Measurements from ENCODE around the gene CCBE1. TPM values are rescaled to one million over a fixed set of nuclear protein-coding genes. Genes with fewer than 3 reads are reported as not detected.
A peak's percentile ranks its signal among the peaks of the same experiment; 100 is the strongest.

CCBE1 gene
- polyA plus RNA-seq, 1 of the 3 experiments (the other 2 are of a cell fraction), result 5.0 TPM

GRCh38 chr18:59659508-59660170 lies 37.6 kb downstream of the CCBE1 start:
- Histone ChIP-seq H3K9me2 (no peaks in the 10 kb centered on the region), H3K79me2 (ENCODE audit: insufficient read depth) (peaks cover 10% of the 10 kb centered on the region; the same call in 1 of the 2 replicates), H3K9ac (no peak overlapping the region), H3K27ac (ENCODE audit: low read depth in 2 of 2, low read length in 1 of 2) (no peak overlapping the region), H3F3A (replicated peaks; ENCODE audit: insufficient read depth) (peaks cover 9% of the 10 kb centered on the region), H3K36me3 (replicated peaks in 1 of 2; ENCODE audit: control insufficient read depth in 1 of 2, insufficient read depth in 2 of 2, low read length in 1 of 2) (no peaks in the 10 kb centered on the region), H3K4me1 (ENCODE audit: control insufficient read depth in 1 of 2, insufficient read depth in 2 of 2, low read depth in 1 of 2, low read length in 1 of 2) (no peaks in the 10 kb centered on the region), H2AFZ (ENCODE audit: low read depth) (no peak overlapping the region), H3K9me3 (no peaks in the 10 kb centered on the region), H3K4me2 (peak overlapping the region; percentile 12; the same call in 1 of the 2 replicates), H3K27me3 (ENCODE audit: insufficient read depth) (no peaks in the 10 kb centered on the region), H4K20me1 (ENCODE audit: insufficient read depth) (no peaks in the 10 kb centered on the region), H3K4me3 (ENCODE audit: low read depth in 2 of 2, low read length in 1 of 2) (no peak overlapping the region)
- 81% methylated on average over 14 of the region's 14 CpGs for WGBS (ENCODE audit: low lambda C conversion rate)
- no peak for DNase-seq
- ChIA-PET CTCF (interaction anchor here (0.9 to 1.5 kb wide), 3 partner anchors 9 to 199 kb away, joined by 3 to 5 read pairs (median 4); no protein-coding TSS in a partner anchor), POLR2A (no interaction called here)
- no peak for TF ChIP-seq ELF1 (IDR thresholded peaks at IDR 0.05)
- no peak for TF ChIP-seq FOXJ3 (CRISPR knock-in tag; IDR thresholded peaks at IDR 0.05)
- no peak for TF ChIP-seq EP300 (IDR thresholded peaks at IDR 0.05; ENCODE audit: borderline replicate concordance in 1 of 2, low read depth in 1 of 2, low read length in 1 of 2)
- no peak for TF ChIP-seq RFX5 (IDR thresholded peaks at IDR 0.05; ENCODE audit: low read length)
- TF ChIP-seq MAX (IDR thresholded peaks at IDR 0.05; ENCODE audit: low read depth), result no peak
- no peak for TF ChIP-seq CTCF (IDR thresholded peaks at IDR 0.05)
- no peak for TF ChIP-seq CHD2 (IDR thresholded peaks at IDR 0.05; ENCODE audit: low read length, partially characterized antibody)
- no peak for TF ChIP-seq RAD21 (IDR thresholded peaks at IDR 0.05; ENCODE audit: low read length)
- no peak for TF ChIP-seq SMC3 (IDR thresholded peaks at IDR 0.05; ENCODE audit: low read depth, low read length)

- H3K36me3 ChIP-seq (replicated peaks in 1 of 2; ENCODE audit: control insufficient read depth in 1 of 2, insufficient read depth in 2 of 2, low read length in 1 of 2), result no peaks in the 10 kb centered on the region
- H3K4me1 ChIP-seq (ENCODE audit: control insufficient read depth in 1 of 2, insufficient read depth in 2 of 2, low read depth in 1 of 2, low read length in 1 of 2), result no peaks in the 10 kb centered on the region
- ChIA-PET POLR2A (no interaction called here), CTCF (interaction anchor here (1.5 kb wide), 1 partner anchor 9 kb away, joined by 4 read pairs; no protein-coding TSS in a partner anchor)
- 93% methylated on average over 7 of the region's 7 CpGs for WGBS (ENCODE audit: low lambda C conversion rate)
- H3K4me2 ChIP-seq, result no peak overlapping the region
- no peak overlapping the region for H3K4me3 ChIP-seq (ENCODE audit: low read depth in 2 of 2, low read length in 1 of 2)
- no peaks in the 10 kb centered on the region for H4K20me1 ChIP-seq (ENCODE audit: insufficient read depth)
- H3F3A ChIP-seq (replicated peaks; ENCODE audit: insufficient read depth), result peaks cover 9% of the 10 kb centered on the region
- no peak for DNase-seq
- no peaks in the 10 kb centered on the region for H3K9me3 ChIP-seq
- no peaks in the 10 kb centered on the region for H3K27me3 ChIP-seq (ENCODE audit: insufficient read depth)
- H3K9ac ChIP-seq, result no peak overlapping the region
- no peak overlapping the region for H3K27ac ChIP-seq (ENCODE audit: low read depth in 2 of 2, low read length in 1 of 2)
- H2AFZ ChIP-seq (ENCODE audit: low read depth), result no peak overlapping the region
- H3K9me2 ChIP-seq, result no peaks in the 10 kb centered on the region
- H3K79me2 ChIP-seq (ENCODE audit: insufficient read depth), result peaks cover 13% of the 10 kb centered on the region; the same call in 1 of the 2 replicates
- TF ChIP-seq EP300 (IDR thresholded peaks at IDR 0.05; ENCODE audit: borderline replicate concordance in 1 of 2, low read depth in 1 of 2, low read length in 1 of 2) (no peak), RCOR1 (IDR thresholded peaks at IDR 0.05; ENCODE audit: low read length) (no peak), POLR2AphosphoS5 (IDR thresholded peaks at IDR 0.05; ENCODE audit: low read depth, low read length) (no peak), REST (IDR thresholded peaks at IDR 0.05; ENCODE audit: low read depth, low read length) (no peak), CHD2 (IDR thresholded peaks at IDR 0.05; ENCODE audit: low read length, partially characterized antibody) (no peak), USF1 (IDR thresholded peaks at IDR 0.05; ENCODE audit: borderline replicate concordance, low read depth) (no peak), RAD21 (IDR thresholded peaks at IDR 0.05; ENCODE audit: low read length) (no peak), IRF3 (IDR thresholded peaks at IDR 0.05; ENCODE audit: low read depth, low read length) (no peak), MEF2A (IDR thresholded peaks at IDR 0.05; ENCODE audit: borderline replicate concordance, low read depth) (no peak), ZBTB33 (IDR thresholded peaks at IDR 0.05; ENCODE audit: borderline replicate concordance, low read depth) (no peak)
Observed at GRCh38 chr18:59658941-59659340, 38.3 kb downstream of the CCBE1 start.
